Kidney (tissue), 14 donors: ENCODE results near the gene SPEN. TPM values are rescaled to one million over a fixed set of nuclear protein-coding genes. Genes with fewer than 3 reads are reported as not detected.

ENCODE experiments used
- DNase-seq, 5 donors: peaks; one replicate each; pipeline ENCODE4 v3.0.0-alpha.2; 2013 to 2020
- FAIRE-seq: peaks from 2 replicates; lab custom pipeline; 2012; peaks lifted over from hg19 to GRCh38; lab: Jason Lieb, UNC
- H3K27ac ChIP-seq, 2 donors: one replicate each; pipeline ENCODE4 v1.7.0; 2013; ENCODE audit warnings: low read depth in 2 of 2, low read length in 2 of 2, inconsistent platforms in 1 of 2
- H3K27me3 ChIP-seq: one replicate; pipeline ENCODE4 v1.7.1; 2013; ENCODE audit warnings: low read length, inconsistent platforms; ENCODE audit not compliant: control insufficient read depth, insufficient read depth
- H3K36me3 ChIP-seq, 3 donors: one replicate each; pipeline versions ENCODE4 v1.7.0 to v1.7.1; 2013; ENCODE audit warnings: low read length in 3 of 3, control low read depth in 1 of 3, inconsistent platforms in 1 of 3; ENCODE audit not compliant: insufficient read depth in 3 of 3, control insufficient read depth in 2 of 3
- H3K4me1 ChIP-seq, 3 donors: one replicate each; pipeline versions ENCODE4 v1.7.0 to v1.7.1; 2013; ENCODE audit warnings: low read length in 3 of 3, inconsistent platforms in 1 of 3, low read depth in 1 of 3; ENCODE audit not compliant: control insufficient read depth in 2 of 3, insufficient read depth in 2 of 3
- H3K4me3 ChIP-seq, 3 donors: one replicate each; pipeline versions ENCODE4 v1.7.0 to v1.8.1; 2013; ENCODE audit warnings: low read length in 3 of 3, control low read depth in 1 of 3, inconsistent platforms in 1 of 3
- H3K9ac ChIP-seq, 3 donors: one replicate each; pipeline versions ENCODE4 v1.7.0 to v1.7.1; 2013; ENCODE audit warnings: low read length in 3 of 3, control low read depth in 1 of 3, inconsistent platforms in 1 of 3
- H3K9me3 ChIP-seq, 3 donors: one replicate each; pipeline versions ENCODE4 v1.7.0 to v1.7.1; 2013; ENCODE audit warnings: low read length in 3 of 3, control low read depth in 1 of 3, inconsistent platforms in 1 of 3; ENCODE audit not compliant: control insufficient read depth in 2 of 3, insufficient read depth in 1 of 3
- CTCF ChIP-seq: IDR thresholded peaks from 3 replicates; pipeline ENCODE4 v1.5.1; 2012; ENCODE audit warnings: mild to moderate bottlenecking, moderate library complexity, borderline replicate concordance; ENCODE audit not compliant: insufficient read depth; ENCODE audit errors: extremely low read depth
- intact Hi-C: fragments of 100-400 bp; cut with DNase I; formaldehyde crosslinking; loops from one replicate; pipeline ENCODE4 v1.11.1; 2022
- polyA plus RNA-seq: library from polyadenylated mRNA; stranded (reverse); fragments of 350-450 nt; fragmentation: Illumina TruSeq; extraction: RNeasy Lipid Tissue Mini Kit (QIAGEN cat#74804); gene quantifications from one replicate; pipeline ENCODE4 v1.2.3, GENCODE V29; 2014; ENCODE audit warnings: low read depth, low replicate concordance; ENCODE audit not compliant: insufficient read depth
- total RNA-seq: library from RNA; stranded (reverse); fragmentation: NEBNext Ultra II Directional; extraction: Animal tissue kit (Norgen Biotek cat#: 25700); gene quantifications from one replicate; pipeline ENCODE4 v1.2.1, GENCODE V29; 2021
- donor health status: control.
- donor health status: control.
- donor health status: control.
- donor health status: control.
- donor health status: control.
- donor health status: DM: yes; HTN: yes; CAD: no.
- donor health status: Normal renal cell carcinoma (clear cell type).

Gene SPEN
- total and polyA plus RNA-seq, 2 donors from 2014 or later = 9.4 to 70.7 TPM

DNA sequence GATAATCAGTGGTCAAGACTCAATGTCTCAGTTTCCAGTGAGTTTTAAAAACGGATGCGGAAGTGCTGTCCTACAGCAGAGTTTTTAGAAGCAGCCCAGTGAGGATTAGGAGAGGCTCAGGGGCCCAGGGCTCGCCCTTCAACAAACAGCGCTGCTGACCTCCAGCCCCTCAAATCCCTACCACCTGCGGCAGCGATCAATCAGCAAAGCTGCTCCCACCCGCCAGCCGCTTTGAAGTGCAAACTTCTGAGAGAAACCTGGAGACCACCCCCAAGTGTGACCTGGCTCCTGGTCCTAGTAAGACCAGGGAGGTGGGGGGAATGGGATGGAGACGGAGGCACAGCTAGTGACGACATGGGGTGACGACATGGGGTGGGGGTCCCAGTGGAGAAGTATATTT is 114.0 kb downstream of the SPEN start:
- no peaks in the 10 kb centered on the region for H3K9me3 ChIP-seq
- no peak overlapping the region for H3K9ac ChIP-seq
- no peak overlapping the region for H3K27ac ChIP-seq
- intact Hi-C loops = no loop called here
- no peak overlapping the region for H3K4me3 ChIP-seq
- FAIRE-seq (no peak), DNase-seq (no peak)
- H3K36me3 ChIP-seq = peaks cover 0 to 2% (median 0%) of the 10 kb centered on the region in 3 donors
- TF ChIP-seq CTCF = no peak
- peaks cover 0 to 10% (median 7%) of the 10 kb centered on the region in 3 donors for H3K4me1 ChIP-seq
- no peaks in the 10 kb centered on the region for H3K27me3 ChIP-seq

- Histone ChIP-seq H3K4me1 (peaks cover 0 to 10% (median 7%) of the 10 kb centered on the region in 3 donors), H3K27me3 (no peaks in the 10 kb centered on the region), H3K9me3 (no peaks in the 10 kb centered on the region), H3K27ac (no peak overlapping the region), H3K9ac (no peak overlapping the region), H3K36me3 (peaks cover 0 to 2% (median 0%) of the 10 kb centered on the region in 3 donors), H3K4me3 (no peak overlapping the region)
- intact Hi-C loops = no loop called here
- TF ChIP-seq CTCF = no peak
- FAIRE-seq (no peak), DNase-seq (no peak)
Measured at GRCh38 chr1:15962176-15962575, 114.7 kb downstream of the SPEN start.

- H3K9ac ChIP-seq = no peak overlapping the region
- TF ChIP-seq CTCF = no peak
- FAIRE-seq (no peak), DNase-seq (no peak)
- intact Hi-C loops = no loop called here
- no peaks in the 10 kb centered on the region for H3K27me3 ChIP-seq
- no peak overlapping the region for H3K4me3 ChIP-seq
- H3K9me3 ChIP-seq = no peaks in the 10 kb centered on the region
- H3K4me1 ChIP-seq = peaks cover 0 to 10% (median 7%) of the 10 kb centered on the region in 3 donors
- no peak overlapping the region for H3K27ac ChIP-seq
- H3K36me3 ChIP-seq = peaks cover 0 to 2% (median 0%) of the 10 kb centered on the region in 3 donors
Measured at GRCh38 chr1:15962671-15963362, 115.3 kb downstream of the SPEN start.
